ENCODE results near the gene NDUFV1. TPM values are rescaled to one million over a fixed set of nuclear protein-coding genes. Genes with fewer than 3 reads are reported as not detected.

The NDUFV1 gene
- total RNA-seq, 4 donors from 2014 or later, result 154 to 249 (median 180) TPM

DNA sequence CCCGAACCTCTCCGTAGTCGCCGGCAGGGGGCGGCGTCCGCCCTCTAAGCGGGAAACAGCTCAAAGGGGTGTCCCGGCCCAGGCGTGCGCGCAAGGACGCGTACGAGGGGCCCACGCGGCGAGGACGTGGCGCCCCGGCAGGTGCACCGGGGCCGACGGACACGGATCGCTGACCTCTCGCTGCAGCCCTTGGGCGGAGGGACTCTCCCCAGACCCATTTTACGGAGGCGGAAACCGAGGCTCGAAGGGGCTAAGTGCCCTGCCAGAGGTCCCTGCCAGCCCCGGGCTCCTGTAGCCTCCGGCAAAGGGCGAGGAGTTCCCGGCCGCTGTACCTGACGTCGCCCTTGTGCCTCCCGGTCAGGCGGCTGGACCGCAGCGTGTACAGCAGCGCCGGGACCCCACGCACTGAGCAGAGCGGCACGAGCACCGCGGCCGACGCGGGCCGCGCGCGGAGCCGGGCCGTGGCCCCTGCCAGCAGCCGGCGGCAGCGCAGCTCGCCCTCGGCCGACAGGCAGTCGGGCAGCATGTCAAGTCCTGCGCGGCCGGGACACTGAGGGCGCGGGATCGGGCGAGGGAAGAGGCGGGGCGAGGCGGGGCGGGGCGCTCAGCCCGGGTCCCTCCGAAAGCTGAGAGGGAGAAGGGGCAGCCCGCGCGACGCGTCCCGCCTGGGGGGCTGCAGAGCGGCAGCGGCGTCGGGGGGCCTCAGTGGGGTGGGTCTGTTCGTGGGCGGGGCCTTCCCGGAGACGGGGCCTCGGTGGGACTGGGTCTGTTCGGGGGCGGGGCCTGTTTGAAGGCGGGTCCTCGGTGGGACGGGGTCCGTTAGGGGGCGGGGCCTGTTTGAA, 22.9 kb downstream of the NDUFV1 start, which contains the start of gene NUDT8:
Gene NUDT8, minus strand, starts transcription at position 552 of the 842 bp plus-strand sequence. Its CDS starts 26 bp downstream, at position 526.
- H3K4me1 ChIP-seq, result peaks cover 0 to 24% (median 5%) of the 10 kb centered on the region in 3 donors
- TF ChIP-seq, protein P1, sequence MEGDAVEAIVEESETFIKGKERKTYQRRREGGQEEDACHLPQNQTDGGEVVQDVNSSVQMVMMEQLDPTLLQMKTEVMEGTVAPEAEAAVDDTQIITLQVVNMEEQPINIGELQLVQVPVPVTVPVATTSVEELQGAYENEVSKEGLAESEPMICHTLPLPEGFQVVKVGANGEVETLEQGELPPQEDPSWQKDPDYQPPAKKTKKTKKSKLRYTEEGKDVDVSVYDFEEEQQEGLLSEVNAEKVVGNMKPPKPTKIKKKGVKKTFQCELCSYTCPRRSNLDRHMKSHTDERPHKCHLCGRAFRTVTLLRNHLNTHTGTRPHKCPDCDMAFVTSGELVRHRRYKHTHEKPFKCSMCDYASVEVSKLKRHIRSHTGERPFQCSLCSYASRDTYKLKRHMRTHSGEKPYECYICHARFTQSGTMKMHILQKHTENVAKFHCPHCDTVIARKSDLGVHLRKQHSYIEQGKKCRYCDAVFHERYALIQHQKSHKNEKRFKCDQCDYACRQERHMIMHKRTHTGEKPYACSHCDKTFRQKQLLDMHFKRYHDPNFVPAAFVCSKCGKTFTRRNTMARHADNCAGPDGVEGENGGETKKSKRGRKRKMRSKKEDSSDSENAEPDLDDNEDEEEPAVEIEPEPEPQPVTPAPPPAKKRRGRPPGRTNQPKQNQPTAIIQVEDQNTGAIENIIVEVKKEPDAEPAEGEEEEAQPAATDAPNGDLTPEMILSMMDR (IDR thresholded peaks at IDR 0.05), result peak in 3 of 4 experiments; percentile 83 to 93 (median 91)
- TF ChIP-seq POLR2A (IDR thresholded peaks at IDR 0.05), result peak; percentile 34 to 49
- TF ChIP-seq POLR2AphosphoS5 (IDR thresholded peaks at IDR 0.05), result peak; percentile 29
- no peak for TF ChIP-seq EP300 (IDR thresholded peaks at IDR 0.05)
- WGBS, 2 donors (ENCODE audit: low coverage in 1 of 2), result 0% methylated on average over 3 to 16 of the region's 102 CpGs
- peak within 1 kb of the TSS; percentile 48 to 79 for H3K4me3 ChIP-seq
- peaks cover 3% of the 10 kb centered on the region for H3K27me3 ChIP-seq
- H3K9me3 ChIP-seq, result no peaks in the 10 kb centered on the region
- ATAC-seq, result peak; percentile 82
- H3K36me3 ChIP-seq, result peaks cover 0 to 4% of the 10 kb centered on the region in 2 donors
- H3K27ac ChIP-seq, result peak within 1 kb of the TSS; percentile 54 to 98 (median 96)

DNA sequence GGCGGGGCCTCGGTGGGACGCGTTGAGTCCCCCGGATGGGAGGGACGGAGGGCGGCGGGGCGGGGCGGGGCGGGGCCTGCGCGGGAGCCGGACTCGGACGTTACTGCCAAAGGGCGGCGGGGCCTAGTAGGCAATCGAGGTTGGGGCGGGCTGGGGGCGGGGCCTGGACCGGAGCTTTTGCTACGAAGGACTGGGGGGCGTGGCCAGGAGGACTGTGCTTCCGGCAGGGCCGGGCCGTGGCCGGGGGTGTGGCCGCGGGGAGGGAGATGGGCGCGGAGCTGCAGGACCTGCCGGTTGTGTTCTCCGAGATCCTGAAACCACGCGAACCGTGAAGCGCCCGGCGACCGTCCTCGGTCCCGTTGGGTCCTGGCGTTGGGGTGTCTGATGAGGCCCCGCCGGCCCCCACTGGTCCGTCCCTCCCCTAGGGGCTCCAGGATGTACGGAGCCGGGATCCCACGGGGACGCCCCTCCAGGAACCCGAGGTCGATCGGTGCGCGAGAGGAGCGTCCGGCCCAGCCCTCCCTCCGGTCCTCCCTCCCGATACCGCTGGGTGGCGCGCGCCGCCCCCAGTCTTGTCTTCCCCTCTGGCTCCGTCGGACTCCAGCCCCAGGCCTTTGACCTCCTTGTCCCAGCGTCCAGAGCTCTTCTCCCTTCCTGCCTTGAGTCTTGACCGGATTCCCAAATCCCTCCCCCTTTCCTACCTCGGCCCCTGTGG, 23.6 kb downstream of the NDUFV1 start:
- peaks cover 0 to 4% of the 10 kb centered on the region in 2 donors for H3K36me3 ChIP-seq
- 0% methylated on average over 13 of the region's 70 CpGs; no CpG with 5 or more reads in 1 of the 2 donors for WGBS, 2 donors (ENCODE audit: low coverage in 1 of 2)
- ATAC-seq, result peak; percentile 87
- H3K4me3 ChIP-seq, result peak overlapping the region; percentile 48 to 79
- H3K4me1 ChIP-seq, result peaks cover 0 to 24% (median 5%) of the 10 kb centered on the region in 3 donors
- no peaks in the 10 kb centered on the region for H3K9me3 ChIP-seq
- TF ChIP-seq EP300 (IDR thresholded peaks at IDR 0.05) (no peak), POLR2A (IDR thresholded peaks at IDR 0.05) (peak; percentile 20 to 39), POLR2AphosphoS5 (IDR thresholded peaks at IDR 0.05) (peak; percentile 48)
- TF ChIP-seq, protein P1 (IDR thresholded peaks at IDR 0.05), result peak in 3 of 4 experiments; percentile 55 to 82 (median 76)
- peaks cover 11% of the 10 kb centered on the region for H3K27me3 ChIP-seq
- peak overlapping the region; percentile 54 to 98 (median 96) for H3K27ac ChIP-seq

DNA sequence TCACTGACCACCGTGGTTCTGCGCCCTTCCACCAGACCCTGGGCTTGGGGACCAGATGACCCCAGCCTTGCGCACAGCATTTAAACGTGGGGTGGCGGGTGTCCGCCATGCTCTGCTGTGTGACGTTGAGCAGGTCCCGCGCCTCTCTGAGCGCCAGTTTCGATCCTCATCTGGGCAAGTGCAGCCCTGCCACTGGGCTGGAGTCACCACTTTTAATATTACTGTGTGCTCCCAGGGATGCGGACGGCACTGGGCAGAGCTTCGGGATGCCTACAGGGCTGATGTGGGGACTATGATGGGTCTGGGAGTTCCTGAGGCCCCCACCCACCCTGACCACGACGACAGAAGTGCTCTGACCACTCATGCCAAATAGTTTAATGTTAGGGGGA, 24.2 kb downstream of the NDUFV1 start:
- no peak for ATAC-seq
- peaks cover 0 to 4% of the 10 kb centered on the region in 2 donors for H3K36me3 ChIP-seq
- H3K4me3 ChIP-seq, result peak overlapping the region; percentile 48 to 79
- no peaks in the 10 kb centered on the region for H3K9me3 ChIP-seq
- no peak for TF ChIP-seq EP300 (IDR thresholded peaks at IDR 0.05)
- TF ChIP-seq, protein P1 (IDR thresholded peaks at IDR 0.05), result no peak
- no peak for TF ChIP-seq POLR2A (IDR thresholded peaks at IDR 0.05)
- no peak for TF ChIP-seq POLR2AphosphoS5 (IDR thresholded peaks at IDR 0.05)
- H3K4me1 ChIP-seq, result peaks cover 0 to 24% (median 5%) of the 10 kb centered on the region in 3 donors
- peaks cover 14% of the 10 kb centered on the region for H3K27me3 ChIP-seq
- no CpG with 5 or more reads among the region's 16 CpGs for WGBS, 2 donors (ENCODE audit: low coverage in 1 of 2)
- peak overlapping the region; percentile 31 to 98 (median 96) for H3K27ac ChIP-seq

DNA sequence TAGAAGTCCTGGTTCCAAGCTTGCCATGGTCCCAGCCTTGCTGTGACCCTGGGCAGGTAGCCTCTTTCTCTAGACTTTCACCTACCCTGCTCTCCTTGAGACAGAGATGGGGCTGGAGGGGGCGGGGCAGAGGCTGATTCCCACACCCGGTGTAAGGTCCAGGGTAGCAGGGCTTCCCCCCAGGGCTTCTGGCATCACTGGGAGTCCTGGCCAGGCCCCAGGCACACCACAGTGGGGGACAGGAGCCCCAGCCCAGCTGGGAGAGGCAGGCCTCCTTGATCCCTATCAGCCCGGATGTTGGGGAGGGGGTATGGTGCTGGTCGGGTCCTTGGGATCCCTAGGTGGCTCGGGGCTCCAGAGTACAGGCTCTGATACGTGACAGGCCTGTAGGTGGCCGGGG, 24.7 kb downstream of the NDUFV1 start:
- TF ChIP-seq, protein P1 (IDR thresholded peaks at IDR 0.05), result no peak
- no peak for TF ChIP-seq POLR2AphosphoS5 (IDR thresholded peaks at IDR 0.05)
- no peak for TF ChIP-seq EP300 (IDR thresholded peaks at IDR 0.05)
- TF ChIP-seq POLR2A (IDR thresholded peaks at IDR 0.05), result no peak
- Histone ChIP-seq H3K4me3 (no peak overlapping the region), H3K4me1 (peaks cover 0 to 24% (median 5%) of the 10 kb centered on the region in 3 donors), H3K27me3 (peaks cover 14% of the 10 kb centered on the region), H3K9me3 (no peaks in the 10 kb centered on the region), H3K27ac (peak overlapping the region in 3 of 4 donors; percentile 96 to 98 (median 96)), H3K36me3 (peaks cover 0 to 4% of the 10 kb centered on the region in 2 donors)
- ATAC-seq, result no peak
- 85% methylated on average over 2 of the region's 7 CpGs; no CpG with 5 or more reads in 1 of the 2 donors for WGBS, 2 donors (ENCODE audit: low coverage in 1 of 2)

Measured in gastroesophageal sphincter (tissue), 4 donors.